IPS-18c (cell line): ENCODE results near the gene TNFRSF6B.
"Not testable (repeated sequence)": the region's sequence is repeated elsewhere in the genome, so short reads cannot be mapped to it uniquely, and the experiment has no call there.

Source experiments
- H3K4me3 ChIP-seq: 2 replicates; pipeline ENCODE4 v1.7.0; 2013; ENCODE audit warnings: low read depth, mild to moderate bottlenecking, low read length, moderate library complexity; ENCODE audit not compliant: insufficient read depth
- H3K9me3 ChIP-seq: one replicate; pipeline ENCODE4 v1.6.1; 2013; ENCODE audit warnings: mild to moderate bottlenecking, low read length, moderate library complexity; ENCODE audit not compliant: control insufficient read depth, insufficient read depth

Gene TNFRSF6B

GRCh38 chr20:63660622-63661021 is 35.8 kb upstream of the TNFRSF6B start:
- H3K9me3 ChIP-seq: no peaks in the 10 kb centered on the region
- H3K4me3 ChIP-seq: no peak overlapping the region

GRCh38 chr20:63661108-63661507 is 35.3 kb upstream of the TNFRSF6B start:
- no peaks in the 10 kb centered on the region for H3K9me3 ChIP-seq
- H3K4me3 ChIP-seq: no peak overlapping the region

GRCh38 chr20:63661959-63662812 is 34.3 kb upstream of the TNFRSF6B start:
- Histone ChIP-seq H3K4me3 (no peak overlapping the region), H3K9me3 (no peaks in the 10 kb centered on the region)

DNA sequence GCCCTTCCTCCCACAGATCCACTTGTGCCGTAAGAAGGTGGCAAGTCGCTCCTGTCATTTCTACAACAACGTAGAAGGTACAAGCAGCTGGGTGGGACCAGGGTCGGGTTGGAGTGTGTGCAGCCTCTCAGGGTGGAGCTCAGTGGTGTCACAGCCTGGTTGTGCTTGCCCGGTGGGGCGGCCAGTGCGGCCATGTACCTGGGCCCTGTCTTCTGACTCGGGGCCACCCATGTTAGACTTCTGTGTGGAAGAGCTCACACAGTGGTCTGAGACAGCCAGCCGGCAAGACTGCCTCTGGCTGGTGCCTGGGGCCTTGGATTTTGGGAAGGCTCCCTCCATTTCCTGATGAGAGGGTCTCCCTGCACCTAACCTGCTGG is 33.7 kb upstream of the TNFRSF6B start:
- no peaks in the 10 kb centered on the region for H3K9me3 ChIP-seq
- H3K4me3 ChIP-seq: no peak overlapping the region

- Histone ChIP-seq H3K9me3 (no peaks in the 10 kb centered on the region), H3K4me3 (no peak overlapping the region)
These were observed 33.0 kb upstream of the TNFRSF6B start for GRCh38 chr20:63663332-63664066.

- H3K4me3 ChIP-seq: no peak overlapping the region
These were observed 32.2 kb upstream of the TNFRSF6B start for GRCh38 chr20:63664143-63664851.

GRCh38 chr20:63664861-63665594 is 31.4 kb upstream of the TNFRSF6B start:
- no peaks in the 10 kb centered on the region for H3K9me3 ChIP-seq
- H3K4me3 ChIP-seq: no peak overlapping the region

More at GRCh38 chr20:63664143-63664851, 32.2 kb upstream of the TNFRSF6B start:
- H3K9me3 ChIP-seq: no peaks in the 10 kb centered on the region

- no peaks in the 10 kb centered on the region for H3K9me3 ChIP-seq
- H3K4me3 ChIP-seq: no peak overlapping the region
These were observed 30.7 kb upstream of the TNFRSF6B start for GRCh38 chr20:63665708-63666107.

DNA sequence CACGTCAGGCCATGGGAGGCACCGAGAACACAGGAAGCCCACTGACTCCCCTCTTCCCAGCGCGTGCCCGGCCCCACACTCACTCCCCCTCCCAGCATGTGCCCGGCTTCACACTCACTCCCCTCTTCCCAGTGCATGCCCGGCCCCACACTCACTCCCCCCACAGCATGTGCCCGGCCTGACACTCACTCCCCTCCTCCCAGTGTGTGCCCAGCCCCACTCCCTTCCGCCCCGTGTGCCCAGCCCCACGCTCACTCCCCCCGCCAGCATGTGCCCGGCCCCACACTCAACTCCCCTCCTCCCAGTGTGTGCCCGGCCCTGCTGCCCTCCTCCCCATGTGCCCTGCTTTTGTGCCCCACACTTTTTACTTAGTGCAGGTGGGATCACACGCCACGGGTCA is 28.6 kb upstream of the TNFRSF6B start:
- Histone ChIP-seq H3K4me3 (no peak overlapping the region), H3K9me3 (no peaks in the 10 kb centered on the region)

- Histone ChIP-seq H3K4me3 (no peak overlapping the region), H3K9me3 (no peaks in the 10 kb centered on the region)
These were observed 28.1 kb upstream of the TNFRSF6B start for GRCh38 chr20:63668351-63668750.

GRCh38 chr20:63671695-63672094 is 24.8 kb upstream of the TNFRSF6B start:
- not testable (repeated sequence) for H3K4me3 ChIP-seq, H3K9me3 ChIP-seq

GRCh38 chr20:63672666-63673065 is 23.8 kb upstream of the TNFRSF6B start:
- H3K9me3 ChIP-seq: no peaks in the 10 kb centered on the region
- H3K4me3 ChIP-seq: no peak overlapping the region

DNA sequence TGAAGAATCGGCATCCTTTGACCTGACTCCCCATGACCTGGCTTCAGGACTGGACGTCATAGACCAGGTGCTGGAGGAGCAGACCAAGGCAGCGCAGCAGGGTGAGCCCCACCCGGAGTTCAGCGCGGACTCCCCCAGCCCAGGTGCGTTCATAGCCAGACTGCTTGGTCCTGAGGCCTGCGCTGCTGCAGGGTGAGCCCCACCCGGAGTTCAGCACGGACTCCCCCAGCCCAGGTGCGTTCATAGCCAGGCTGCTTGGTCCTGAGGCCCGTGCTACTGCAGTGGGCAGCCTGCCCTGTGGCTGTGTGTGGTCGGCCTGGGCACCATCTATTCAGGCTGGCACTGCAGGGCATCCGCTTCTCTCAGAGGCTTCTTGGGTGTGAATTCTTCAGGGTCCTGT is 22.5 kb upstream of the TNFRSF6B start:
- no peaks in the 10 kb centered on the region for H3K9me3 ChIP-seq

GRCh38 chr20:63675681-63676368 is 20.6 kb upstream of the TNFRSF6B start:
- no peaks in the 10 kb centered on the region for H3K9me3 ChIP-seq

More for the DNA sequence above, 22.5 kb upstream of the TNFRSF6B start:
- no peak overlapping the region for H3K4me3 ChIP-seq

GRCh38 chr20:63678071-63678470 is 18.4 kb upstream of the TNFRSF6B start:
- H3K4me3 ChIP-seq: no peak overlapping the region
- H3K9me3 ChIP-seq: no peaks in the 10 kb centered on the region

More at GRCh38 chr20:63675681-63676368, 20.6 kb upstream of the TNFRSF6B start:
- no peak overlapping the region for H3K4me3 ChIP-seq

DNA sequence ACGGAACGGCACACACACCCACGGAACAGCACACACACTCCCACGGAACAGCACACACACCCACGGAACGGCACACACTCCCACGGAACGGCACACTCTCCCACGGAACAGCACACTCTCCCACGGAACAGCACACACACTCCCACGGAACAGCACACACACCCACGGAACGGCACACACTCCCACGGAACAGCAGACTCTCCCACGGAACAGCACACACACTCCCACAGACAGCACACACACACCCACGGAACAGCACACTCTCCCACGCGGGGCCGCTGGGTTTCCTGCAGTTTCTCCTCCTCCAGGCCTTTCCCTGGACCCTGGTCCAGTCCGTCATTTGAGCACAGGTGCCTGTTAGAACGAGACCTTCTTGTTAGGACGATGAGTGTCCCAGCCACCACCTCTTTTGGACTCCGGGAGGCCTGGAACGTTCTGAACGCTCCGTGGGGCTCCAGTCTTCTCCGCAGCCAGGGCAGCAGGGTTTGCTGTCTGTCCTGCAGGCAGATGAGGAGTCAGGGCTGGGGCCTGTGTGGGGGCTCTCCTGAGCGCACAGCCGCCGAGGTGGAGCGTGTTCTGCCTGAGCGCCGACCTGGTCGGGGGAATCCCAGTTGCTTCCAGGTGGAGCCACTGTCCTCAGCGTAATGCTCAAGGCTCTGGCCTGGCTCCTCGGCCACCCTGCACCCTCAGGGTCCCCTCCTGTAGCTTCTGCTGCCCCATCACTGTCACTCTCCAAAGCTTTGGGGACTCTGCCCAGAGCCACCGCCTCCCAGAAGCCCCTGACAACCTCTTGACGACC is 17.6 kb upstream of the TNFRSF6B start:
- H3K9me3 ChIP-seq: no peaks in the 10 kb centered on the region
- H3K4me3 ChIP-seq: no peak overlapping the region
